HEK293 (cell line): ENCODE results near the gene TMEM132A.

Experiments used
- CTCF ChIP-seq: fragments of 450-650 bp; formaldehyde crosslinking; IDR thresholded peaks from 2 replicates; pipeline ENCODE4 v1.5.1; 2016; ENCODE audit warnings: missing biosample characterization, missing genetic modification characterization
- ZBTB21 ChIP-seq: fragments of 450-650 bp; formaldehyde crosslinking; IDR thresholded peaks from 2 replicates; pipeline ENCODE4 v1.5.1; 2017; ENCODE audit warnings: missing biosample characterization, missing genetic modification characterization
- ZBTB26 ChIP-seq: fragments of 450-650 bp; formaldehyde crosslinking; optimal IDR thresholded peaks from 2 replicates; pipeline ENCODE3; 2016; ENCODE audit warnings: missing biosample characterization, mild to moderate bottlenecking, missing genetic modification characterization
- ZNF121 ChIP-seq: fragments of 450-650 bp; formaldehyde crosslinking; IDR thresholded peaks from 2 replicates; pipeline ENCODE4 v1.5.1; 2016; ENCODE audit warnings: missing biosample characterization, missing genetic modification characterization
- ZNF423 ChIP-seq: fragments of 450-650 bp; formaldehyde crosslinking; IDR thresholded peaks from 2 replicates; pipeline ENCODE4 v1.5.1; 2016; ENCODE audit warnings: missing biosample characterization, missing genetic modification characterization
- ZNF521 ChIP-seq: fragments of 450-650 bp; formaldehyde crosslinking; IDR thresholded peaks from 2 replicates; pipeline ENCODE4 v1.5.1; 2017; ENCODE audit warnings: missing biosample characterization, mild to moderate bottlenecking, missing genetic modification characterization
- TF ChIP-seq, protein P1 (sequence below): fragments of 450-650 bp; formaldehyde crosslinking; IDR thresholded peaks from 2 replicates; pipeline ENCODE4 v1.5.1; 2016; ENCODE audit warnings: missing biosample characterization, missing genetic modification characterization
- TF ChIP-seq, protein P2 (sequence below): IDR thresholded peaks from 2 replicates; pipeline ENCODE4 v1.6.1; 2011; ENCODE audit warnings: mild to moderate bottlenecking, low read depth, low read length, borderline replicate concordance

GRCh38 chr11:60875366-60876167 lies 48.7 kb upstream of the TMEM132A start:
- TF ChIP-seq CTCF (no peak), ZBTB21 (no peak), ZBTB26 (tag by site-specific recombination) (no peak), ZNF521 (tag by site-specific recombination) (no peak), ZNF423 (tag by site-specific recombination) (no peak), ZNF121 (tag by site-specific recombination) (no peak)
- TF ChIP-seq, protein P1, sequence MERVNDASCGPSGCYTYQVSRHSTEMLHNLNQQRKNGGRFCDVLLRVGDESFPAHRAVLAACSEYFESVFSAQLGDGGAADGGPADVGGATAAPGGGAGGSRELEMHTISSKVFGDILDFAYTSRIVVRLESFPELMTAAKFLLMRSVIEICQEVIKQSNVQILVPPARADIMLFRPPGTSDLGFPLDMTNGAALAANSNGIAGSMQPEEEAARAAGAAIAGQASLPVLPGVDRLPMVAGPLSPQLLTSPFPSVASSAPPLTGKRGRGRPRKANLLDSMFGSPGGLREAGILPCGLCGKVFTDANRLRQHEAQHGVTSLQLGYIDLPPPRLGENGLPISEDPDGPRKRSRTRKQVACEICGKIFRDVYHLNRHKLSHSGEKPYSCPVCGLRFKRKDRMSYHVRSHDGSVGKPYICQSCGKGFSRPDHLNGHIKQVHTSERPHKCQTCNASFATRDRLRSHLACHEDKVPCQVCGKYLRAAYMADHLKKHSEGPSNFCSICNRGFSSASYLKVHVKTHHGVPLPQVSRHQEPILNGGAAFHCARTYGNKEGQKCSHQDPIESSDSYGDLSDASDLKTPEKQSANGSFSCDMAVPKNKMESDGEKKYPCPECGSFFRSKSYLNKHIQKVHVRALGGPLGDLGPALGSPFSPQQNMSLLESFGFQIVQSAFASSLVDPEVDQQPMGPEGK (tag by site-specific recombination) = no peak
- TF ChIP-seq, protein P2, sequence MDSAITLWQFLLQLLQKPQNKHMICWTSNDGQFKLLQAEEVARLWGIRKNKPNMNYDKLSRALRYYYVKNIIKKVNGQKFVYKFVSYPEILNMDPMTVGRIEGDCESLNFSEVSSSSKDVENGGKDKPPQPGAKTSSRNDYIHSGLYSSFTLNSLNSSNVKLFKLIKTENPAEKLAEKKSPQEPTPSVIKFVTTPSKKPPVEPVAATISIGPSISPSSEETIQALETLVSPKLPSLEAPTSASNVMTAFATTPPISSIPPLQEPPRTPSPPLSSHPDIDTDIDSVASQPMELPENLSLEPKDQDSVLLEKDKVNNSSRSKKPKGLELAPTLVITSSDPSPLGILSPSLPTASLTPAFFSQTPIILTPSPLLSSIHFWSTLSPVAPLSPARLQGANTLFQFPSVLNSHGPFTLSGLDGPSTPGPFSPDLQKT = no peak
